Testis (tissue), 3 donors: Measurements from ENCODE around the gene LRRC8C. TPM values are rescaled to one million over a fixed set of nuclear protein-coding genes. Genes with fewer than 3 reads are reported as not detected.

Experiments
- DNase-seq: peaks from one replicate; pipeline ENCODE4 v3.0.0-alpha.2; 2019
- H3K27ac ChIP-seq, 2 donors: fragments of 200-600 bp; sonication (generic); one replicate each; pipeline ENCODE4 v1.5.1; 2019
- H3K27me3 ChIP-seq: fragments of 200-600 bp; sonication (generic); one replicate; pipeline ENCODE4 v1.5.1; 2019
- H3K36me3 ChIP-seq: fragments of 200-600 bp; sonication (generic); one replicate; pipeline ENCODE4 v1.5.1; 2017; ENCODE audit warnings: low read depth; ENCODE audit errors: missing control alignments
- H3K4me1 ChIP-seq: fragments of 200-600 bp; sonication (generic); one replicate; pipeline ENCODE4 v1.5.1; 2019
- H3K4me3 ChIP-seq, 2 donors: fragments of 200-600 bp; sonication (generic); one replicate each; pipeline ENCODE4 v1.5.1; 2017 to 2019
- H3K9me3 ChIP-seq: fragments of 200-600 bp; sonication (generic); one replicate; pipeline ENCODE4 v1.5.1; 2017
- CTCF ChIP-seq, 3 experiments: fragments of 450-650 bp in 2 of 3; fragments of 200-600 bp in 1 of 3; sonication (generic) in 1 of 3; IDR thresholded peaks; one replicate each; pipeline ENCODE4 v1.5.1; 2016 to 2019; ENCODE audit warnings: antibody characterized with exemption in 3 of 3, mild to moderate bottlenecking in 2 of 3, moderate library complexity in 1 of 3
- POLR2A ChIP-seq: fragments of 450-650 bp; IDR thresholded peaks from one replicate; pipeline ENCODE4 v1.6.1; 2017; ENCODE audit warnings: antibody characterized with exemption, mild to moderate bottlenecking, moderate library complexity
- WGBS, 2 donors: methylation state at CpG; one replicate each; pipeline ENCODE4 v1.1.5; 2018; 5-methylcytosine and 5-hydroxymethylcytosine counted together
- intact Hi-C: fragments of 100-400 bp; cut with DNase I; formaldehyde crosslinking; loops from one replicate; pipeline ENCODE4 v1.15.1; 2023; ENCODE audit warnings: low total_unique reads
- polyA plus RNA-seq: library from polyadenylated mRNA; stranded (reverse); fragments of 350-450 nt; fragmentation: Illumina TruSeq; extraction: RNeasy Lipid Tissue Mini Kit (QIAGEN cat#74804); gene quantifications from one replicate; pipeline ENCODE4 v1.2.3, GENCODE V29; 2014; ENCODE audit warnings: low read depth, low replicate concordance; ENCODE audit not compliant: insufficient read depth
- total RNA-seq, 2 donors: library from RNA; depleted of rRNA; stranded (reverse); fragments of >200 nt; gene quantifications; one replicate each; pipeline ENCODE4 v1.2.3, GENCODE V29; 2016

The LRRC8C gene
- total and polyA plus RNA-seq, 3 donors from 2014 or later, result 8.2 to 19.8 (median 16.2) TPM

GRCh38 chr1:89630048-89630447 lies 2.9 kb upstream of the LRRC8C start:
- 96 to 97% methylated on average over 3 of the region's 3 CpGs for WGBS, 2 donors
- H3K27ac ChIP-seq, result no peak overlapping the region
- no peaks in the 10 kb centered on the region for H3K9me3 ChIP-seq
- intact Hi-C loops, result no loop called here
- TF ChIP-seq CTCF (IDR thresholded peaks at IDR 0.05), result no peak
- TF ChIP-seq POLR2A, result no peak
- H3K4me3 ChIP-seq, result no peak overlapping the region
- H3K27me3 ChIP-seq, result no peaks in the 10 kb centered on the region
- no peaks in the 10 kb centered on the region for H3K36me3 ChIP-seq
- peaks cover 13% of the 10 kb centered on the region for H3K4me1 ChIP-seq
- no peak for DNase-seq

GRCh38 chr1:89631816-89632656 lies 884 bp upstream of the LRRC8C start:
- WGBS, 2 donors, result 18% methylated on average over 19 of the region's 19 CpGs
- Histone ChIP-seq H3K9me3 (no peaks in the 10 kb centered on the region), H3K27ac (peak overlapping the region; percentile 92 to 93), H3K36me3 (no peaks in the 10 kb centered on the region), H3K4me3 (peak overlapping the region; percentile 72 to 96), H3K4me1 (peaks cover 13% of the 10 kb centered on the region), H3K27me3 (no peaks in the 10 kb centered on the region)
- intact Hi-C loops, result no loop called here
- TF ChIP-seq POLR2A (no peak), CTCF (IDR thresholded peaks at IDR 0.05) (no peak)
- peak; percentile 49 for DNase-seq

DNA sequence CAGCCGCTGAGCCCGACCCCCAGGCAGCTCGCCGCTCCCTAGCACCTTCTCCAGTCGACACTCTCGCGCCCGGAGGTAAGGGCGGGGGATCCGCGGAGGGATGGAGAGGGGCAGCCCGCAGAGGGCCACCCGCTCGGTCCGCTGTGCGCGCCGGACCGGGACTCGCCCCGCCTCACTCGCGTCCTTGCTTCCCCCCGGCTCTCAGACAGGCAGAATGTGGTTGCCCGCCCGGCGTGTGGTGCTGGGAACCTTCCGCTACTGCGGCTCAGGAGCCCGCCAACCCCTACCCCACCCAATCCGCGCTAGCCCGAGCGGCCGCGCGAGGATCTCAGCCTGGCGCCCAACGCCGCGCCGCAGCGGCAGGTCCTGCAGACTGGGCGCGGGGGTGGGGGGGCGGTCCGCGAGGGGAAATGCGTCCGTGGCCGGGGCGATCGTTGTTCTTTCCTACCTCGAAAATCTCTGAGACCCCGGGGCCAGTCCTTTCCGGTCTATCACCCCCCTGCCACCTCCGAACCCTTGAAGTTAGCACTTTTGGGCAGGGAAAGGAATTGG lies 404 bp downstream of the LRRC8C start:
- H3K4me3 ChIP-seq, result peak overlapping the region; percentile 72 to 96
- H3K27ac ChIP-seq, result peak overlapping the region; percentile 92 to 93
- no peaks in the 10 kb centered on the region for H3K9me3 ChIP-seq
- intact Hi-C loops, result no loop called here
- DNase-seq, result peak; percentile 63
- no peaks in the 10 kb centered on the region for H3K27me3 ChIP-seq
- H3K4me1 ChIP-seq, result peaks cover 13% of the 10 kb centered on the region
- TF ChIP-seq CTCF (IDR thresholded peaks at IDR 0.05), result no peak
- no peak for TF ChIP-seq POLR2A
- WGBS, 2 donors, result 0% methylated on average over 21 to 52 of the region's 57 CpGs
- H3K36me3 ChIP-seq, result no peaks in the 10 kb centered on the region

- Histone ChIP-seq H3K27ac (peak overlapping the region; percentile 92 to 93), H3K27me3 (no peaks in the 10 kb centered on the region), H3K36me3 (no peaks in the 10 kb centered on the region), H3K4me3 (peak overlapping the region; percentile 72 to 96), H3K9me3 (no peaks in the 10 kb centered on the region), H3K4me1 (peaks cover 13% of the 10 kb centered on the region)
- intact Hi-C loops, result no loop called here
- TF ChIP-seq POLR2A, result no peak
- WGBS, 2 donors, result 13 to 16% methylated on average over 32 of the region's 32 CpGs
- peak; percentile 50 for DNase-seq
These were observed 1.1 kb downstream of the LRRC8C start for GRCh38 chr1:89633800-89634625.
